A673 (cell line): Measurements from ENCODE around the gene SHROOM3.

Experiments
- CTCF ChIP-seq: fragments of 300-800, 200-600 bp; sonication (generic); conservative IDR thresholded peaks from 2 replicates; pipeline ENCODE4 v1.5.1; 2017; ENCODE audit warnings: low read depth, mild to moderate bottlenecking, antibody characterized with exemption, low read length, moderate library complexity, mixed read lengths
- EZH2 ChIP-seq: fragments of 200-600 bp; sonication (generic); IDR thresholded peaks from 2 replicates; pipeline ENCODE4 v1.6.1; 2017; ENCODE audit warnings: borderline replicate concordance, low read depth, mild to moderate bottlenecking, mixed read lengths, antibody characterized with exemption, low read length; ENCODE audit not compliant: poor library complexity, severe bottlenecking

- no peak for TF ChIP-seq CTCF
- no peak for TF ChIP-seq EZH2
These were observed 10.9 kb downstream of the SHROOM3 start for GRCh38 chr4:76445911-76446310.
